Endothelial cell of umbilical vein (primary cell): Measurements from ENCODE around the gene GNG10. TPM values are rescaled to one million over a fixed set of nuclear protein-coding genes. Genes with fewer than 3 reads are reported as not detected.

Experiments used
- BruUV-seq: library from RNA; stranded (reverse); fragments of 400-500 nt; replicated peaks from 2 replicates; lab custom pipeline; 2021; lab: Mats Ljungman, UMichigan
- CTCF ChIA-PET: fragments of 300-600, 350-600 bp; sonication (Branson Sonifier 250); formaldehyde crosslinking; loops from one replicate; lab custom pipeline; 2021; ENCODE audit warnings: antibody characterized with exemption, inconsistent platforms; lab: Charles Lee
- POLR2A ChIA-PET: fragments of 300-600, 350-600 bp; sonication (Branson Sonifier 250); formaldehyde crosslinking; loops from one replicate; lab custom pipeline; 2021; ENCODE audit warnings: antibody characterized with exemption, inconsistent platforms; lab: Charles Lee
- DNase-seq: peaks from one replicate; pipeline ENCODE4 v3.0.0-alpha.2; 2011; ENCODE audit warnings: low read depth, low spot score
- FAIRE-seq: peaks from 2 replicates; lab custom pipeline; 2011; peaks lifted over from hg19 to GRCh38; lab: Jason Lieb, UNC
- H2AFZ ChIP-seq: 2 replicates; pipeline ENCODE4 v1.6.0; 2012; ENCODE audit warnings: low read depth, low read length, control low read depth, inconsistent platforms
- H3K27ac ChIP-seq: 2 replicates; pipeline ENCODE4 v1.5.1; 2011; ENCODE audit warnings: low read depth, mild to moderate bottlenecking, control low read depth, low read length, moderate library complexity; ENCODE audit not compliant: insufficient read depth
- H3K27me3 ChIP-seq, 2 experiments: 2 replicates each; pipeline versions ENCODE4 v1.6.0 to v1.6.1; 2011; ENCODE audit warnings: low read length in 2 of 2, mixed read lengths in 1 of 2; ENCODE audit not compliant: control insufficient read depth in 2 of 2, insufficient read depth in 2 of 2
- H3K36me3 ChIP-seq, 2 experiments: 2 replicates in 1 of 2; 3 replicates in 1 of 2; pipeline ENCODE4 v1.5.1; 2011; ENCODE audit warnings: low read length in 2 of 2, mild to moderate bottlenecking in 1 of 2, moderate library complexity in 1 of 2; ENCODE audit not compliant: control insufficient read depth in 2 of 2, insufficient read depth in 2 of 2; ENCODE audit errors: extremely low read depth in 1 of 2
- H3K4me1 ChIP-seq: 3 replicates; pipeline ENCODE4 v1.5.1; 2011; ENCODE audit warnings: mild to moderate bottlenecking, low read length; ENCODE audit not compliant: control insufficient read depth, insufficient read depth; ENCODE audit errors: extremely low read depth
- H3K4me2 ChIP-seq: 2 replicates; pipeline ENCODE4 v1.6.1; 2011; ENCODE audit warnings: low read length, control low read depth, mixed read lengths; ENCODE audit not compliant: insufficient read depth
- H3K4me3 ChIP-seq, 3 experiments: fragments of 200-600 bp in 1 of 3; sonication (generic), shearing (Covaris generic) in 1 of 3; replicated peaks in 1 of 3; 2 replicates each; pipeline ENCODE4 v1.5.1; 2011 to 2016; ENCODE audit warnings: control low read depth in 3 of 3, low read length in 3 of 3, mild to moderate bottlenecking in 2 of 3, inconsistent platforms in 1 of 3, low read depth in 1 of 3, moderate library complexity in 1 of 3; ENCODE audit not compliant: insufficient read depth in 1 of 3
- H3K79me2 ChIP-seq: 2 replicates; pipeline ENCODE4 v1.6.0; 2012; ENCODE audit warnings: low read length, inconsistent platforms; ENCODE audit not compliant: control insufficient read depth, insufficient read depth
- H3K9ac ChIP-seq: replicated peaks from 2 replicates; pipeline ENCODE3; 2011; ENCODE audit warnings: low read length, control low read depth; ENCODE audit not compliant: insufficient read depth; ENCODE audit errors: extremely low read depth
- H3K9me1 ChIP-seq: replicated peaks from 3 replicates; pipeline ENCODE4 v1.6.0; 2011; ENCODE audit warnings: mild to moderate bottlenecking, low read length; ENCODE audit not compliant: control insufficient read depth, insufficient read depth; ENCODE audit errors: extremely low read depth
- H3K9me3 ChIP-seq: replicated peaks from 2 replicates; pipeline ENCODE4 v1.5.1; 2012; ENCODE audit warnings: low read length, inconsistent platforms; ENCODE audit not compliant: control insufficient read depth, insufficient read depth
- H4K20me1 ChIP-seq: replicated peaks from 2 replicates; pipeline ENCODE3; 2011; ENCODE audit warnings: mild to moderate bottlenecking, low read length; ENCODE audit not compliant: control insufficient read depth, insufficient read depth; ENCODE audit errors: extremely low read depth
- EZH2 ChIP-seq: IDR thresholded peaks from 2 replicates; pipeline ENCODE4 v1.6.1; 2012; ENCODE audit warnings: borderline replicate concordance, low read depth, mild to moderate bottlenecking, moderate library complexity, low read length, inconsistent platforms; ENCODE audit not compliant: severe bottlenecking
- FOS ChIP-seq: IDR thresholded peaks from 2 replicates; pipeline ENCODE4 v1.6.1; 2011; ENCODE audit warnings: mild to moderate bottlenecking, low read length, moderate library complexity, borderline replicate concordance; ENCODE audit not compliant: insufficient read depth
- GATA2 ChIP-seq: IDR thresholded peaks from 2 replicates; pipeline ENCODE4 v1.7.0; 2011; ENCODE audit warnings: low read depth, mild to moderate bottlenecking, moderate library complexity, mixed read lengths, low read length; ENCODE audit not compliant: insufficient read length, insufficient read depth
- JUN ChIP-seq: IDR thresholded peaks from 2 replicates; pipeline ENCODE4 v1.6.1; 2011; ENCODE audit warnings: borderline replicate concordance, low read depth; ENCODE audit not compliant: insufficient read length, insufficient read depth
- MYC ChIP-seq: IDR thresholded peaks from one replicate; pipeline ENCODE4 v1.6.1; 2011; ENCODE audit warnings: mild to moderate bottlenecking, low read depth, low read length
- POLR2A ChIP-seq: IDR thresholded peaks from 2 replicates; pipeline ENCODE4 v1.6.1; 2012; ENCODE audit warnings: low read depth, mild to moderate bottlenecking, control low read depth, low read length
- POLR2AphosphoS5 ChIP-seq: IDR thresholded peaks from 2 replicates; pipeline ENCODE4 v1.6.1; 2012; ENCODE audit warnings: low read depth, mild to moderate bottlenecking, control low read depth, low read length, moderate library complexity; ENCODE audit not compliant: insufficient read depth
- dilution Hi-C: fragments of 300-500 bp; cut with MboI; formaldehyde crosslinking; loops from one replicate; pipeline ENCODE4 v1.15.0; 2019; ENCODE audit warnings: low sequenced_read_pairs; ENCODE audit not compliant: extremely low pct_ligation_motif_present
- intact Hi-C: fragments of 100-400 bp; cut with micrococcal nuclease; formaldehyde crosslinking; loops from one replicate; pipeline ENCODE4 v1.10.0; 2022
- polyA plus RNA-seq, 4 experiments: library from polyadenylated mRNA; depleted of rRNA in 3 of 4; stranded (reverse) in 3 of 4; unstranded in 1 of 4; fragments of >200 nt; gene quantifications; 2 replicates each; pipeline versions ENCODE4 v1.2.1 to v1.2.3, GENCODE V29; 2011 to 2012; ENCODE audit warnings: missing spikeins in 1 of 4
- total RNA-seq: library from RNA; stranded (reverse); gene quantifications from 2 replicates; pipeline ENCODE4 v1.2.3, GENCODE V29; 2021
- TF ChIP-seq, protein P1 (sequence below): IDR thresholded peaks from 2 replicates; pipeline ENCODE4 v1.6.1; 2011; ENCODE audit not compliant: insufficient read depth, insufficient read length
- TF ChIP-seq, protein P2 (sequence below), 2 donors: IDR thresholded peaks; 1 replicate in 1 of 2; 2 replicates in 1 of 2; pipeline ENCODE4 v1.5.1; 2011; ENCODE audit warnings: low read length in 2 of 2, mild to moderate bottlenecking in 2 of 2, moderate library complexity in 2 of 2, control low read depth in 1 of 2, inconsistent platforms in 1 of 2, low read depth in 1 of 2; ENCODE audit not compliant: insufficient read depth in 1 of 2; ENCODE audit errors: extremely low read depth in 1 of 2

The GNG10 gene
- total and polyA plus RNA-seq, 2 donors (not counting 3 experiments of a cell fraction or from before 2014, with no cell fraction given) = 31.9 to 33.0 TPM

DNA sequence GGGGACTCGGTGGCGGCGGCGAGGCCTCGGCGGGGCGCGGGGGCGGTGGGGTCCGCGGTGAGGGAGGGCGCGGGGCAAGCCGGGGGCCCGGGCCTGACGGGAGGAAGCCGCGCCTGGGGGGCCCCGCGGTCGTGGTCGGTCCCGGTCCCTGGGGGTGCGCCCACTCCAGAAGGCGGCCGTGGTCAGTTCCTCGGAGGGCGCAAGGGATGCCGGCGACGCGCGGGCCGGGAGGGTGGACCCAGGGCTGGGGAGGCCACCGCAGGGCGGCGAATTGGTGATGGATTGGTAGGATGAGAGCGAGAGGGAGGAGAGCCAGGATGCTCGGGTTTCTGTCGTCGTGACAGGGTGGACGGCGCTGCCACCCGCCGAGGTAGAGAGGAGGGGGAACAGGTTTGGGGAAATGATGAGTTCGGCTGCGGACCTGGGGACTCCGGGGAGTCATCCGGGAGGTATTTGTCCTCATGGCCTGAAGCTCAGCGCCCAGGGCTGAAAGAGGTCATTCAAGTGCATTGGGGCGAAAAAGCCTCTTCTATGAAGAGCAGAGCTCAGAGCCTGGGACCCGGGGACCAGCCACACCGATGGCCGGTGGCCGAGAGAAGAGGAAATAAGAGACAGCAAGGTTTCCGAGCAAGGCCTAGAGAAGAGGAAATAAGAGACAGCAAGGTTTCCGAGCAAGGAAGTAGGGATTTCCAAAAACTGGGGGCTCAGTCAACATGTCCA lies 557 bp downstream of the GNG10 start:
- BruUV-seq = no TSS peak
- Histone ChIP-seq H3K27ac (no peak overlapping the region), H3K9me3 (no peaks in the 10 kb centered on the region), H3K4me1 (peaks cover 15% of the 10 kb centered on the region), H3K4me3 (peak overlapping the region; percentile 45 to 89 (median 60)), H3K27me3 (no peaks in the 10 kb centered on the region), H3K4me2 (peak overlapping the region; percentile 72), H3K9ac (peak overlapping the region; percentile 55), H2AFZ (peak overlapping the region; percentile 99), H3K79me2 (no peaks in the 10 kb centered on the region), H3K36me3 (peaks cover 0 to 1% of the 10 kb centered on the region in 2 experiments), H3K9me1 (no peaks in the 10 kb centered on the region), H4K20me1 (no peaks in the 10 kb centered on the region)
- peak; percentile 33 for FAIRE-seq
- peak; percentile 24 for DNase-seq
- TF ChIP-seq POLR2A = no peak
- no peak for TF ChIP-seq FOS
- TF ChIP-seq EZH2 = no peak
- TF ChIP-seq, protein P1, sequence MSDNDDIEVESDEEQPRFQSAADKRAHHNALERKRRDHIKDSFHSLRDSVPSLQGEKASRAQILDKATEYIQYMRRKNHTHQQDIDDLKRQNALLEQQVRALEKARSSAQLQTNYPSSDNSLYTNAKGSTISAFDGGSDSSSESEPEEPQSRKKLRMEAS = no peak
- TF ChIP-seq, protein P2, sequence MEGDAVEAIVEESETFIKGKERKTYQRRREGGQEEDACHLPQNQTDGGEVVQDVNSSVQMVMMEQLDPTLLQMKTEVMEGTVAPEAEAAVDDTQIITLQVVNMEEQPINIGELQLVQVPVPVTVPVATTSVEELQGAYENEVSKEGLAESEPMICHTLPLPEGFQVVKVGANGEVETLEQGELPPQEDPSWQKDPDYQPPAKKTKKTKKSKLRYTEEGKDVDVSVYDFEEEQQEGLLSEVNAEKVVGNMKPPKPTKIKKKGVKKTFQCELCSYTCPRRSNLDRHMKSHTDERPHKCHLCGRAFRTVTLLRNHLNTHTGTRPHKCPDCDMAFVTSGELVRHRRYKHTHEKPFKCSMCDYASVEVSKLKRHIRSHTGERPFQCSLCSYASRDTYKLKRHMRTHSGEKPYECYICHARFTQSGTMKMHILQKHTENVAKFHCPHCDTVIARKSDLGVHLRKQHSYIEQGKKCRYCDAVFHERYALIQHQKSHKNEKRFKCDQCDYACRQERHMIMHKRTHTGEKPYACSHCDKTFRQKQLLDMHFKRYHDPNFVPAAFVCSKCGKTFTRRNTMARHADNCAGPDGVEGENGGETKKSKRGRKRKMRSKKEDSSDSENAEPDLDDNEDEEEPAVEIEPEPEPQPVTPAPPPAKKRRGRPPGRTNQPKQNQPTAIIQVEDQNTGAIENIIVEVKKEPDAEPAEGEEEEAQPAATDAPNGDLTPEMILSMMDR (IDR thresholded peaks at IDR 0.05; ENCODE audit: extremely low read depth in 1 of 2, insufficient read depth in 1 of 2, low read depth in 1 of 2, low read length in 2 of 2) = no peak
- no peak for TF ChIP-seq POLR2AphosphoS5
- TF ChIP-seq JUN = no peak
- TF ChIP-seq MYC = no peak
- no peak for TF ChIP-seq GATA2
- ChIA-PET POLR2A (no interaction called here), CTCF (interaction anchor here (0.9 to 2.0 kb wide), 4 partner anchors 11 to 64 kb away, joined by 3 to 7 read pairs (median 4); no protein-coding TSS in a partner anchor)
- dilution Hi-C loops (no loop called here), intact Hi-C loops (loop anchor here (1.0 to 2.0 kb wide), 2 partner anchors 31 to 63 kb away; partner anchors contain the start of genes DNAJC25 and PTGR1)
